Measurements from ENCODE around the gene TFR2. TPM values are rescaled to one million over a fixed set of nuclear protein-coding genes. Genes with fewer than 3 reads are reported as not detected.

Gene TFR2
- total and polyA plus RNA-seq, 2 of the 4 experiments (the other 2 are of a cell fraction): 0.18 to 0.50 TPM

DNA sequence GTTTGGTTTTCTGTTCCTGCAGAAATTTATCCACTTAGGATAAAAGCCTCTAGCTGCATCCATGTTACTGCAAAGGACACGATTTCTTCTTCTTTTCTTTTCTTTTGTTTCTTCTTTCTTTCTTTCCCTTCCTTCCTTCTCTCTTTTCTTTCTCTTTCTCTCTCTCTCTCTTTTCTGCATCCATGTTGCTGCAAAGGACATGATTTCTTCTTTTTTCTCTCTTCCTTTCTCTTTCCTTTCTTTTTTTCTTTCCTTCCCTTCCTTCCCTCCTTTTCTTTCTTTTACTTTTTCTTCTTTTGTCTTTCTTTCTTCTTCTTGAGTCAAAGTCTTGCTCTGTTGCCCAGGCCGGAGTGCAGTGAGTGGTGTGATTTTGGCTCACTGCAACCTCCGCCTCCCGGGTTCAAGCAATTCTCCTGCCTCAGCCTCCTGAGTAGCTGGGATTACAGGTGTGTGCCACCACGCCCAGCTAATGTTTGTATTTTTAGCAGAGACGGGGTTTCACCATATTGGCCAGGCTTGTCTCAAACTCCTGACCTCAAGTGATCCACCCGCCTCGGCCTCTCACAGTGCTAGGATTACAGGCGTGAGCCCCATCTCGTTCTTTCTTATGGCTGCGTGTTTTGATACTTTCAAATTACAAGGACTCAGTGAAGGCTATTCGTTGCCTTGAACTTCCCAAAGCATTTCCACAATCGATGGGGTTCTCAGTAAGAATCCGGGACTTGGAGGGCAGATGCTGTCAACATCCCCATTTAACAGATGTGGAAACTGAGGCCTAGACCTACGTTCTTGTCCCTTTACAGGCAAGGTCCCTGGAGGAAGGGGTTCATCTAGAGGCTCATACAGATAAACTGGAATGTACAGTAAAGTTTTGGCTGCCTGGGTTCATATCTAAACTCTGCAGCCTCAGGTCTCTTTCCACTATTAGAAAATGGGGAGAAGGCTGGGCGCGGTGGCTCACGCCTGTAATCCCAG, 30.3 kb upstream of the TFR2 start:
- no peak for ATAC-seq (ENCODE audit: low read depth)

More for the DNA sequence above, 30.3 kb upstream of the TFR2 start:
- no peak overlapping the region for H3K14ac ChIP-seq (replicated peaks; ENCODE audit: low read depth, low read length)
- no peak overlapping the region for H3K4me3 ChIP-seq (ENCODE audit: insufficient read depth, low read depth, low read length)
- H2BK15ac ChIP-seq (ENCODE audit: low read depth, low read length): no peak overlapping the region
- no peak overlapping the region for H4K5ac ChIP-seq (ENCODE audit: low read depth, low read length)
- no peaks in the 10 kb centered on the region; the same call in 1 of the 2 replicates for H3K27me3 ChIP-seq (ENCODE audit: control insufficient read depth, insufficient read depth, low read length)
- H3K23ac ChIP-seq (ENCODE audit: low read depth, low read length): no peak overlapping the region
- no peak overlapping the region for H2AK9ac ChIP-seq (replicated peaks; ENCODE audit: low read depth, low read length, poor library complexity)
- WGBS, 2 experiments (ENCODE audit: extremely low coverage in 2 of 2, insufficient read length in 1 of 2): 89% methylated on average over 9 of the region's 18 CpGs; no CpG with 5 or more reads in 1 of the 2 experiments
- no peak overlapping the region for H3K4me2 ChIP-seq (ENCODE audit: low read depth, low read length)
- H3K36me3 ChIP-seq (ENCODE audit: control insufficient read depth, insufficient read depth, low read length): peaks cover 1% of the 10 kb centered on the region; the same call in 1 of the 2 replicates
- BruUV-seq (replicated peaks): no TSS peak
- peaks cover 18% of the 10 kb centered on the region for H4K20me1 ChIP-seq (ENCODE audit: insufficient read depth, low read length)
- no peak overlapping the region for H2BK120ac ChIP-seq (ENCODE audit: low read depth, low read length)
- no peak overlapping the region for H2BK5ac ChIP-seq (ENCODE audit: low read depth, low read length, poor library complexity, severe bottlenecking)
- H2AK5ac ChIP-seq (ENCODE audit: low read depth, low read length): no peak overlapping the region
- H3K9me1 ChIP-seq (ENCODE audit: insufficient read depth, low read length): 0 out of 2 replicates have a peak, but pooled peaks cover 2% of the 10 kb centered on the region
- H3K27ac ChIP-seq (ENCODE audit: insufficient read depth, low read length): no peak overlapping the region
- no peaks in the 10 kb centered on the region for H3K9me3 ChIP-seq (ENCODE audit: control insufficient read depth, insufficient read depth, low read length)
- H3K18ac ChIP-seq (ENCODE audit: low read depth, low read length): no peak overlapping the region
- in situ Hi-C loops (cut with MboI; ENCODE audit: low sequenced_read_pairs): loop anchor here (10.0 kb wide), 1 partner anchor 197 kb away; the partner anchor contains the start of gene TSC22D4
- intact Hi-C loops (cut with micrococcal nuclease): loop anchor here (2.0 kb wide), 2 partner anchors 59 to 69 kb away; partner anchors contain the start of genes MOSPD3 and PCOLCE
- H2BK20ac ChIP-seq (ENCODE audit: low read depth, low read length): no peak overlapping the region
- TF ChIP-seq RAD21 (IDR thresholded peaks at IDR 0.05; ENCODE audit: low read length): no peak
- TF ChIP-seq, protein P1, sequence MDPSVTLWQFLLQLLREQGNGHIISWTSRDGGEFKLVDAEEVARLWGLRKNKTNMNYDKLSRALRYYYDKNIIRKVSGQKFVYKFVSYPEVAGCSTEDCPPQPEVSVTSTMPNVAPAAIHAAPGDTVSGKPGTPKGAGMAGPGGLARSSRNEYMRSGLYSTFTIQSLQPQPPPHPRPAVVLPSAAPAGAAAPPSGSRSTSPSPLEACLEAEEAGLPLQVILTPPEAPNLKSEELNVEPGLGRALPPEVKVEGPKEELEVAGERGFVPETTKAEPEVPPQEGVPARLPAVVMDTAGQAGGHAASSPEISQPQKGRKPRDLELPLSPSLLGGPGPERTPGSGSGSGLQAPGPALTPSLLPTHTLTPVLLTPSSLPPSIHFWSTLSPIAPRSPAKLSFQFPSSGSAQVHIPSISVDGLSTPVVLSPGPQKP (IDR thresholded peaks at IDR 0.05; ENCODE audit: borderline replicate concordance, low read depth, low read length): no peak
- no peak for TF ChIP-seq FOS (IDR thresholded peaks at IDR 0.05; ENCODE audit: low read depth, low read length)
- no peak overlapping the region for H3K4ac ChIP-seq (ENCODE audit: low read depth, low read length)
- H3K56ac ChIP-seq (ENCODE audit: extremely low read depth, insufficient read depth, low read length): no peak overlapping the region
- H2AFZ ChIP-seq (replicated peaks; ENCODE audit: low read length, poor library complexity): no peak overlapping the region
- peaks cover 1 to 11% of the 10 kb centered on the region in 2 experiments; a peak in 3 of 4 replicates for H3K79me1 ChIP-seq (ENCODE audit: low read depth in 1 of 2, low read length in 2 of 2)
- no peak overlapping the region for H4K91ac ChIP-seq (ENCODE audit: insufficient read depth, low read depth, low read length)
- no peak for DNase-seq
- no peak overlapping the region for H3K9ac ChIP-seq (ENCODE audit: low read depth, low read length)
- POLR2A ChIA-PET (ENCODE audit: unreplicated experiment): no interaction called here
- H3K4me1 ChIP-seq (ENCODE audit: control insufficient read depth, insufficient read depth, low read length): peaks cover 4% of the 10 kb centered on the region; the same call in 1 of the 2 replicates
- CTCF ChIA-PET: interaction anchor here (0.6 kb wide), 1 partner anchor 14 kb away, joined by 3 read pairs; no protein-coding TSS in a partner anchor
- dilution Hi-C loops (cut with HindIII; ENCODE audit: low sequenced_read_pairs, unreplicated experiment): no loop called here
- no peak overlapping the region for H4K8ac ChIP-seq (ENCODE audit: low read depth in 2 of 2, low read length in 2 of 2)

Data from IMR-90 (cell line).